GM18517 (cell line): ENCODE data around the gene RBM44.
"Not testable (repeated sequence)": the region's sequence is repeated elsewhere in the genome, so short reads cannot be mapped to it uniquely, and the experiment has no call there.

Experiments used
- ATAC-seq: cut with Tn5 transposase; IDR thresholded peaks from one replicate; pipeline ENCODE4 v1.9.1; 2021; ENCODE audit warnings: mild to moderate bottlenecking, moderate library complexity; ENCODE audit not compliant: unreplicated experiment

RBM44 gene

GRCh38 chr2:237779521-237779920 is 19.1 kb upstream of the RBM44 start:
- ATAC-seq, result no peak

- no peak for ATAC-seq
Measured at GRCh38 chr2:237782181-237782580, 16.4 kb upstream of the RBM44 start.

- not testable (repeated sequence) for ATAC-seq
Measured at GRCh38 chr2:237783678-237784077, 14.9 kb upstream of the RBM44 start.

- no peak for ATAC-seq
Measured at GRCh38 chr2:237786936-237787335, 11.6 kb upstream of the RBM44 start.

- ATAC-seq, result no peak
Measured at GRCh38 chr2:237790353-237790752, 8.2 kb upstream of the RBM44 start.

- no peak for ATAC-seq
Measured at GRCh38 chr2:237791977-237792727, 6.4 kb upstream of the RBM44 start.

- no peak for ATAC-seq
Measured at GRCh38 chr2:237797253-237797652, 1.3 kb upstream of the RBM44 start.

- ATAC-seq, result no peak
Measured at GRCh38 chr2:237799060-237799428, 465 bp downstream of the RBM44 start.

GRCh38 chr2:237801466-237801865 is 2.9 kb downstream of the RBM44 start:
- ATAC-seq, result no peak

GRCh38 chr2:237806334-237806733 is 7.8 kb downstream of the RBM44 start:
- ATAC-seq, result no peak

- ATAC-seq, result no peak
Measured at GRCh38 chr2:237815637-237816036, 17.1 kb downstream of the RBM44 start.

GRCh38 chr2:237816531-237816930 is 18.0 kb downstream of the RBM44 start:
- no peak for ATAC-seq

- no peak for ATAC-seq
Measured at GRCh38 chr2:237818066-237818473, 19.5 kb downstream of the RBM44 start.

GRCh38 chr2:237819231-237819630 is 20.7 kb downstream of the RBM44 start:
- ATAC-seq, result no peak

- no peak for ATAC-seq
Measured at GRCh38 chr2:237820421-237820820, 21.8 kb downstream of the RBM44 start.

- no peak for ATAC-seq
Measured at GRCh38 chr2:237823544-237823943, 25.0 kb downstream of the RBM44 start.

GRCh38 chr2:237824085-237824484 is 25.5 kb downstream of the RBM44 start:
- no peak for ATAC-seq

GRCh38 chr2:237827421-237827987 is 28.9 kb downstream of the RBM44 start:
- no peak for ATAC-seq

- ATAC-seq, result no peak
Measured at GRCh38 chr2:237830522-237830921, 31.9 kb downstream of the RBM44 start.

- no peak for ATAC-seq
Measured at GRCh38 chr2:237833546-237833945, 35.0 kb downstream of the RBM44 start.

GRCh38 chr2:237835372-237835771 is 36.8 kb downstream of the RBM44 start:
- no peak for ATAC-seq

- ATAC-seq, result no peak
Measured at GRCh38 chr2:237841051-237841450, 42.5 kb downstream of the RBM44 start.

GRCh38 chr2:237848940-237849339 is 50.4 kb downstream of the RBM44 start:
- not testable (repeated sequence) for ATAC-seq
